Activated T-cell treated with anti-CD3 and anti-CD28 coated beads, Interleukin-2, amount 50 U/mL, for 24 hours (primary cell): ENCODE data around the gene WHAMM.
"Not testable (repeated sequence)": the region's sequence is repeated elsewhere in the genome, so short reads cannot be mapped to it uniquely, and the experiment has no call there.

Experiments
- DNase-seq: peaks from one replicate; pipeline ENCODE4 v3.0.0-alpha.2; 2020
- H3K27ac Mint-ChIP-seq: 2 replicates; pipeline ENCODE4 v1.8.0; 2020; ENCODE audit warnings: mild to moderate bottlenecking, mixed read lengths
- H3K27me3 Mint-ChIP-seq: 2 replicates; pipeline ENCODE4 v1.8.0; 2020; ENCODE audit warnings: mixed read lengths
- H3K36me3 Mint-ChIP-seq: 2 replicates; pipeline ENCODE4 v1.8.0; 2020; ENCODE audit warnings: low read depth, mixed read lengths
- H3K4me1 Mint-ChIP-seq: 2 replicates; pipeline ENCODE4 v1.8.0; 2020; ENCODE audit warnings: low read depth, mixed read lengths
- H3K4me3 Mint-ChIP-seq: 2 replicates; pipeline ENCODE4 v1.8.0; 2020; ENCODE audit warnings: mild to moderate bottlenecking, moderate library complexity, mixed read lengths
- H3K9me3 Mint-ChIP-seq: 2 replicates; pipeline ENCODE4 v1.8.0; 2020; ENCODE audit warnings: mixed read lengths

WHAMM gene

DNA sequence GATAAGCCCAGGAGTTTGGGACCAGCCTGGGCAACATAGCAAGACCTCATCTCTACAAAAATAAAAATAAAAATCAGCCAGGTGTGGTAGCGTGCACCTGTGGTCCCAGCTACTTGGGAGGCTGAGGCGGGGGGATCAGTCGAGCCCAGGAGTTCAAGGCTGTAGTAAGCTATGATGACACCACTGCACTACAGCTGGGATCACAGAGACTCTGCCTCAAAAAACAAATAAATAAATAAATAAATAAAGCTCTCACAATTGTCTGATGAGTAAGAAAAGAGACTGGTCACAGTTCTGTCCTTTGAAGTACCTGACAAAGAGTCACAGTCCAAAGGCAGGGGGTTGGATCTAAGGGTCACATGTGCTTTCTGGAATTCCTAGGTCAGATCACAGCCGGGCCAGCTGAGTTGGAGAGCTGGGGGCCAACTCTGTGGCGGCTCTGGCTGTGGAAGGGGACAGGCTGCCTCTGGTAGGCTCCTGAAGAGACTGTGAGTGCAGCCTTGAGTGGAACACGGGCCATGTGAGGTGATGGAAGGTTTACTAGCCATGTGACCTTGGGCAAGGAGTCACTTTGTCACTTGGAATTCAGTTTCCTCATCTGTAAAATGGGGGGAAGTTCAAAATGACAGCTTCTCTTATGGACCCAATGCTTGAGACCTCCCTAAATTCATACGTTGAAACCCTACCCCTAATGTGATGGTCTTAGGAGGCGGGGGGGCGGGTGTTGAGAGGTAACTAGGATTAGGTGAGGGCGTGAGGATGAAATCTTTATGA, 47.2 kb downstream of the WHAMM start:
- Mint-ChIP-seq H3K4me1 (peaks cover 14% of the 10 kb centered on the region), H3K36me3 (no peaks in the 10 kb centered on the region), H3K9me3 (no peaks in the 10 kb centered on the region), H3K27ac (no peak overlapping the region), H3K4me3 (no peak overlapping the region), H3K27me3 (no peaks in the 10 kb centered on the region)
- no peak for DNase-seq

DNA sequence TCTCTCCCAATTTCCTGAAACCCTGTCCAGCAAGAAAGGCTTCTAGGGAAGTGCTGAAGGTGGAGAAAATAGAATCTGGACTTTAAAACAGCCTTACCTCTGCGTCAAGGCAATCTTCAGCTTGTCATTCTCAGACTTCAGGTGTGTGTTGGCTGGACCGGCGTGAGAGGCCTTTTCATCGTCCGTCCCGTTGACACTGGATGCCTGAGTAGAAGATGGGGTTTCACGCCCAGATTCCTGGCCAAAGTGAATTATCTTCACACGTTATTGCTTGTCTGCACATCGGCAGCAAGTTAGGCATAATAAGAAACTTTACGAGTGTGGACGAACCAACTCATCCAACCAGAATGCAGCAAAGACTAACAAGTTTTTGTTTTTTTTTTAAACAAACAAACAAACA, 49.5 kb downstream of the WHAMM start:
- Mint-ChIP-seq H3K9me3 (no peaks in the 10 kb centered on the region), H3K4me3 (no peak overlapping the region), H3K27me3 (no peaks in the 10 kb centered on the region), H3K36me3 (no peaks in the 10 kb centered on the region), H3K4me1 (peaks cover 5% of the 10 kb centered on the region), H3K27ac (no peak overlapping the region)
- no peak for DNase-seq

DNA sequence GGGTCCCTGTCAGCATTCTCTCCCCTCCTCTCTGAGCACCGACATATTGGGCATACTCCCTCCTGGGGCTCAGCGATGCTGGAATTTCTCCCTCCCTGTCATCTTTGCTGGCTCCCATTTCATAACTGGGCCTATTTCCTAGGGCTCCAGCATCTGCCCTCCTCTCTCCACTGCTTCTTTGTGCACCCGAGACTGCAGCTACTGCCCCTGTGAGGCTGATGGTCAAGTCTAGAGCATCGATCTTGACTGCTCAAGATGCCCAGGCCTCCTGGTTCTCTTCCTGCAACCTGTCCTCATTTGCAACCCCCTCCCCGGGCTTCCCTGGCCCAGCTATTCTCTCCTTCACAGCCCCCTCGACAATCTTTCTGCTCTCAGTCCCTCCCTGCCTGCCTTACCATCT, 53.5 kb downstream of the WHAMM start:
- H3K4me3 Mint-ChIP-seq, result no peak overlapping the region
- DNase-seq, result no peak
- H3K9me3 Mint-ChIP-seq, result no peaks in the 10 kb centered on the region
- H3K36me3 Mint-ChIP-seq, result no peaks in the 10 kb centered on the region
- no peaks in the 10 kb centered on the region for H3K4me1 Mint-ChIP-seq
- no peaks in the 10 kb centered on the region for H3K27me3 Mint-ChIP-seq
- H3K27ac Mint-ChIP-seq, result no peak overlapping the region

DNA sequence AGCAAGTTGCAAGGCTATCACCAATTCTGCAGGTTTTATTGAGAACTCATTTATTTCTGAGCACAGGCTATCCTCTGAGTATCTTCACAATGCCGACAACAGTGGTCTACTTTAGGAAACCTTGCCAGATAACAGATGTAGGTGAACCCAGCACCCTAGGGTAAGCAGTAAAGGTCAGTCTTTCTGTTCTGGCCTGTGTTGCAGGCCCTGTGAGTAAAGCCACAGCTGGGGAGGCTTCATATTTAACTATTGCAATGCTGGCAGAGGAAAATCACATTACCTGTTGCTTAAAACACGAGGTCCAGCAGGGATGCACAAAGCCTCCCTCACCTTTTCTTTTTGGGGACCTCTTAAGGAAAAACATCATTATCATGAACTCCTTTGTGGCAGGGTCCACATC, 55.5 kb downstream of the WHAMM start:
- no peaks in the 10 kb centered on the region for H3K36me3 Mint-ChIP-seq
- H3K27ac Mint-ChIP-seq, result no peak overlapping the region
- no peak overlapping the region for H3K4me3 Mint-ChIP-seq
- H3K9me3 Mint-ChIP-seq, result no peaks in the 10 kb centered on the region
- no peak for DNase-seq
- H3K4me1 Mint-ChIP-seq, result no peaks in the 10 kb centered on the region
- no peaks in the 10 kb centered on the region for H3K27me3 Mint-ChIP-seq

GRCh38 chr15:82865581-82865980, 56.2 kb downstream of the WHAMM start:
- not testable (repeated sequence) for H3K36me3 Mint-ChIP-seq, H3K27ac Mint-ChIP-seq, H3K4me1 Mint-ChIP-seq, H3K9me3 Mint-ChIP-seq, H3K27me3 Mint-ChIP-seq, DNase-seq, H3K4me3 Mint-ChIP-seq

GRCh38 chr15:82865981-82866380, 56.6 kb downstream of the WHAMM start:
- not testable (repeated sequence) for H3K9me3 Mint-ChIP-seq, H3K4me3 Mint-ChIP-seq, DNase-seq, H3K27ac Mint-ChIP-seq, H3K27me3 Mint-ChIP-seq, H3K4me1 Mint-ChIP-seq, H3K36me3 Mint-ChIP-seq

DNA sequence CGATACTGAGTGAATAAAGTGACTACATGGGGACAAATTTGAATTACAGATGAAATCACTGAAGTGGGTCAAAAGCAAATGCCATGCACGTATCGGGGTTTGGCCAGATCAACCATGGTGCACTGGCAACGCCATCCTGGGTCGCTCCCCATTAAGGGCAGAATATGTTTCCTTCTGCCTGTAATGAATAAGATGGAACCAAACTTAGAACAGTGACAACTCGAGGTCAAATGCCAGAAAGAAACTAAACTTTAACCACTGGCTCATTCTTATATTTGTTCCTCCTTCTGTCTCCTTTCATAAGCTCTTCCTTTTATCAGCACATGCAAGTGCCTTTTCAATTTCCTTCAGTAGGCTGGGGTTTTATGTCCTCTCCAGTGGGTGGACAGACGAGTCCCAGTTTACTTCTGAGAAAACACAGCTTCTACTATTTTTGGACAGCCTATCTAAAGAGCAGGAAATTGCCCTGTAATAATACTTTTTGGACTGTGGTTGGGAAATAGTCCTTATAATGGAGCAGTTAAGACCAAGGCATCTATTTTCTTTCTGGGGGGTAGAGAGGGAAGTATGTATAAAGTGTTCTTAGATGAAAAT, 61.4 kb downstream of the WHAMM start:
- H3K27ac Mint-ChIP-seq, result no peak overlapping the region
- no peaks in the 10 kb centered on the region for H3K36me3 Mint-ChIP-seq
- H3K27me3 Mint-ChIP-seq, result no peaks in the 10 kb centered on the region
- H3K9me3 Mint-ChIP-seq, result no peaks in the 10 kb centered on the region
- no peak for DNase-seq
- no peak overlapping the region for H3K4me3 Mint-ChIP-seq
- H3K4me1 Mint-ChIP-seq, result no peaks in the 10 kb centered on the region

DNA sequence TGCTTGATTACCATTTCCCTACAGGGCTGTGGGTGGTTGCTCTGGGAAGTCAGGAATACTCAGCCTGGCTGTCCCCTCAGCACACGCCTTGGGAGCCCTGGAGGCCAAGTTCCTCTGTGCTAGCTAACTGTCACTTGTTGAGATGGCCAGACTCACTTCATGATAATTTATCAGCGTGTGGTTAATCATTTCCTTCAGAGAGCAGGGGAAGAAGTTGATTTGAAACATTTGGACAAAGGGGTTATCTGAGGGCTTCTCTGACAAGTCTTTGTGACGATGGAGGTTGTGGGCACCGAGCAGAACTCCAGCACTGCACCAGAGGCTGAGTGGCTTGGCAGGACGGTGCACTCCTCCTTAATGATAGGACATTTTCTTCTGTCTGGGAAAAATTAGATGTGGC, 61.9 kb downstream of the WHAMM start:
- Mint-ChIP-seq H3K27ac (no peak overlapping the region), H3K36me3 (no peaks in the 10 kb centered on the region), H3K4me3 (no peak overlapping the region), H3K9me3 (no peaks in the 10 kb centered on the region), H3K27me3 (no peaks in the 10 kb centered on the region), H3K4me1 (no peaks in the 10 kb centered on the region)
- no peak for DNase-seq

- Mint-ChIP-seq H3K9me3 (no peaks in the 10 kb centered on the region), H3K4me1 (no peaks in the 10 kb centered on the region), H3K27ac (no peak overlapping the region), H3K27me3 (no peaks in the 10 kb centered on the region), H3K4me3 (no peak overlapping the region), H3K36me3 (no peaks in the 10 kb centered on the region)
- DNase-seq, result no peak
Observed at GRCh38 chr15:82871832-82872484, 62.5 kb downstream of the WHAMM start.

DNA sequence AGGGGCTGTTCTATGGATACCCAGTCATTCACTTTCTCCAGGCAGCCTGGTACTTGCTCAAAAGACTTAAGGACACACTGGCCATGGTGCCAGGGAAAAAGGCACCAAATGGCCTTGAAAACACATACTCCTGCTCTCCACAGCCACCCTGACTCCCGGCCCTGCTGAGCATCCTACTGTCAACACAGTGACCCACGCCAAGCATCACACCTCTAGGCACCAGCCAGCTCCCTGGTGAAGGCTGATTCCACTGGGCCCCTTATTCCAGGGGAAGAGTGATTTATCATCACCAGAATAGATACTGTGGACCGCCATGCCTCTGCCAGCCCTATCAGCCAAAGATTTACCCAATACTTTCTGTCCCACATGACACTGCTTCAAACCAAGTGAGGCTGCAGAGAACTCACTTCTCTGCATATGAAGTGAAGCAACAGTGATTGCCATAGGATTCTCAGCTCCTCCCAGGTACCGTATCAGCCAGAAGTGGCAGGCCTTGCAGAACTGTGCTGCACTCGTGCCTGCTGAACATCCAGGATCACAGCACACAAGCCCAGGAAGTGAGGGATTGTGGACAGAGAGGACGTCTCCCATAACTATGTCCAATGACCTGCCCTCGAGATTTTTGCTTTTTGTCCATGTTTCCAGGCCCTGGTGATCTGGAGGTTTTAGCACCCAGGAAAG, 63.7 kb downstream of the WHAMM start:
- no peak for DNase-seq
- Mint-ChIP-seq H3K27me3 (no peaks in the 10 kb centered on the region), H3K4me3 (no peak overlapping the region), H3K36me3 (no peaks in the 10 kb centered on the region), H3K9me3 (no peaks in the 10 kb centered on the region), H3K27ac (no peak overlapping the region), H3K4me1 (no peaks in the 10 kb centered on the region)

DNA sequence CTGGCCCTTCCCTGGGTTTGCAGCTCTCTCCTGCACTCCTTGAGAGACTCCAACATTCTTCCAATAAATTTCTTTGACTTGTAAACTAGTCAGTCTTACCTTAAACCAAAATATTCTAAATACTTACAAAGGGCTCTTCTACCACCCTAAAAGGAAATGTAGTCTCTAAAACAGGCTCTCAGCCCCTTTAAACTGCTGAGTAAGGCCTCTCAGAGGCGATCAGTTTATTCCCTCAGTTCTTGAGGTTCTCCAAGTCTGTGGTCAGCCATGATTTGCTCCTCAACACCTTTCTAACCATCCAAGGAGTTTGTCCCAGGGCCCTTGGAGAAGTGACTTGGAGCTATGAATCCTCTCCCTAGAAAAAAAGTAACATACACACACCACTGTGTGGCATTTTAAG, 64.8 kb downstream of the WHAMM start:
- H3K27me3 Mint-ChIP-seq, result no peaks in the 10 kb centered on the region
- H3K4me3 Mint-ChIP-seq, result no peak overlapping the region
- H3K36me3 Mint-ChIP-seq, result no peaks in the 10 kb centered on the region
- DNase-seq, result no peak
- no peak overlapping the region for H3K27ac Mint-ChIP-seq
- no peaks in the 10 kb centered on the region for H3K9me3 Mint-ChIP-seq
- no peaks in the 10 kb centered on the region for H3K4me1 Mint-ChIP-seq

DNA sequence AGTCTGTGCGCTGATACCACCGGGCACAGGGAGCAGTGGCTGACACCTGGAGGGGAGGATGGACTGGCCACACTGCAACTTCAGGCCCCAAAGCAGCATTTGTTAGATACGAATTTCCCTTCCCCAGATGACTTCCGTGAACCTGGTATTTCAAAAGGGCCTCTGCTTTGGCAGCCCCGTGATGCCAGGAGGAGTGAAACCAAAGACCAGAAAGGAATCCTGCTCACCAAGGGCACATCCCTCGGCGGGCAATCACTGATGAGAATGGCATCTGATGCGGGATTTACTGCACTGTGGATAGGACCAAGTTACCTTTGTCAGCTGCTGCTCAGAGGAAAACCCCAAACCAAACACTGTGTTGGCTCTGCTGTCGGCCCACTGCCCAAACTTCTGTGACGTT, 65.5 kb downstream of the WHAMM start:
- no peak for DNase-seq
- H3K4me1 Mint-ChIP-seq, result no peaks in the 10 kb centered on the region
- no peaks in the 10 kb centered on the region for H3K27me3 Mint-ChIP-seq
- no peaks in the 10 kb centered on the region for H3K9me3 Mint-ChIP-seq
- H3K27ac Mint-ChIP-seq, result no peak overlapping the region
- H3K4me3 Mint-ChIP-seq, result no peak overlapping the region
- H3K36me3 Mint-ChIP-seq, result no peaks in the 10 kb centered on the region

DNA sequence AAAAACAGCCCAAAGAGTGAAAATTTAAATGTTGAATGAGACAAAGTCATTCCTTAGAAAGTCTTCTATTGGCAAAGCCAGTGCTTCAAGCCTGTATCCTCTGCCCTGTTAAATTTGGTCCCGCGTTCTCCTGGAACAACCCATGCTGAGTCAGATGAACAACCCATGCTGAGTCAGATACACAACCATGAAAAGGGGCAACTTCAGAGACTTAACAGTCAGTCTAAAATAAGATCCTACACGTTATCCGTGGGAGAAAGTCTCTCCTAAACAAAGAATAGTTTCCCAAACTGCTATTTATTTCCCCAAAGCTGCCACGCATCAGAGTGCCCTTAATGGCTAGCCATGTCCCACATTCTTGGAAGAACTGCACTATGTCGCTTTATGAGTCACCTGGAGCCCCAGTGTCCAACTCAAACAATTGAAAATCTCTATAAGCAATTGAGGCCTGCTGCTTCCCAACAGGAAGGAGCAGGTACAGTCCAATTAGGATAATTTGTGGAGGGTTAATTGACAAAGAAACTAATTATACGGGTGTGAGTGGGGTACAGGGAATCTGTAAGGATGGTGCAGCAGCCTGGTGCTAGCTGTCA, 66.1 kb downstream of the WHAMM start:
- DNase-seq, result no peak
- Mint-ChIP-seq H3K4me1 (no peaks in the 10 kb centered on the region), H3K27me3 (no peaks in the 10 kb centered on the region), H3K9me3 (no peaks in the 10 kb centered on the region), H3K36me3 (no peaks in the 10 kb centered on the region), H3K4me3 (no peak overlapping the region), H3K27ac (no peak overlapping the region)

DNA sequence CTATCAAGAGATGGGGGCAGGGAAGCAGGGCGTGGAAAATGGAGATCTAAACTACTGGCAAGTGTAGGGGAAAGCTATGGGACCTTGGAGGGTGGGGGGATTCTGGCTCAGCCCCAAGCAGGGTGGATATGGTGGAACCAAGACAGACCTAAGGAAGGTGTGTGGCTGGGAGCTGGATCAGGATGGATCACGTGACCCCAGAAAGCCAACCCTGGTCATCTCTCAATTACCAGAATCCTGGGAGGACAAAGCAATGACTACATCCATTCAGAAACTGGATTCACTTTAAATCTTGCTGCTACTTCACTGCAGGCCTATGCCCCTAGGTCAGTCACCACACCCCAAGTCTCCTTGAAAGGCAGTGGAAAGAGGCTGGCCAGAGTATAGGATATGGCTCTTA, 68.4 kb downstream of the WHAMM start:
- no peak overlapping the region for H3K4me3 Mint-ChIP-seq
- H3K27me3 Mint-ChIP-seq, result no peaks in the 10 kb centered on the region
- no peak for DNase-seq
- no peaks in the 10 kb centered on the region for H3K9me3 Mint-ChIP-seq
- H3K27ac Mint-ChIP-seq, result no peak overlapping the region
- no peaks in the 10 kb centered on the region for H3K4me1 Mint-ChIP-seq
- no peaks in the 10 kb centered on the region for H3K36me3 Mint-ChIP-seq

DNA sequence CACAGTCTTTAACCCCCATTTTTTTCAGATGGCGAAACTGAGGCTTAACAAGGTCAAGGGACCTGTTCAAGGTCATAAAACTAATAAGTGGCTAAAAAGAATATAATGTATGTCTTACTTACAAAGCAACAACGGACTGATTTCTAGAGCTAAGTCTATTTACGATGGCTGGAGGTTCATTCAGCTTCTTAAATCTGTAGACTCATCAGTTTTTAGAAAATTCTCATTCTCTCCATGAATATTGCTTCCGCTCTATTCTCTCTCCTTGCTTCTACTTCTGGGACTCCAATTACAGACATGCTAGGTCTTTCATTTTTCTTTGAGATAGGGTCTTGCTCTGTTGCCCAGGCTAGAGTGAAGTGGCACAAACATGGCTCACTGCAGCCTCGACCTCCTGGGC, 68.9 kb downstream of the WHAMM start:
- H3K27me3 Mint-ChIP-seq, result no peaks in the 10 kb centered on the region
- no peaks in the 10 kb centered on the region for H3K4me1 Mint-ChIP-seq
- H3K36me3 Mint-ChIP-seq, result no peaks in the 10 kb centered on the region
- H3K27ac Mint-ChIP-seq, result no peak overlapping the region
- no peak overlapping the region for H3K4me3 Mint-ChIP-seq
- no peaks in the 10 kb centered on the region for H3K9me3 Mint-ChIP-seq
- no peak for DNase-seq
